Left renal cortex interstitium (tissue), 4 donors: Measurements from ENCODE around the gene PRKD1. TPM values are rescaled to one million over a fixed set of nuclear protein-coding genes. Genes with fewer than 3 reads are reported as not detected.

Source experiments
- DNase-seq, 4 donors: peaks; one replicate each; pipeline ENCODE4 v3.0.0-alpha.2; 2013; ENCODE audit warnings: low read depth in 4 of 4, low spot score in 2 of 4, missing footprints in 1 of 4
- polyA plus RNA-seq, 4 donors: library from polyadenylated mRNA; unstranded; fragments of 120-200 nt; gene quantifications; one replicate each; pipeline ENCODE4 v1.2.1, GENCODE V29; 2013; ENCODE audit not compliant: insufficient read length in 4 of 4

The PRKD1 gene
- 10 to 100 TPM; 25.8 to 33.0 (median 29.9) TPM for polyA plus RNA-seq

DNA sequence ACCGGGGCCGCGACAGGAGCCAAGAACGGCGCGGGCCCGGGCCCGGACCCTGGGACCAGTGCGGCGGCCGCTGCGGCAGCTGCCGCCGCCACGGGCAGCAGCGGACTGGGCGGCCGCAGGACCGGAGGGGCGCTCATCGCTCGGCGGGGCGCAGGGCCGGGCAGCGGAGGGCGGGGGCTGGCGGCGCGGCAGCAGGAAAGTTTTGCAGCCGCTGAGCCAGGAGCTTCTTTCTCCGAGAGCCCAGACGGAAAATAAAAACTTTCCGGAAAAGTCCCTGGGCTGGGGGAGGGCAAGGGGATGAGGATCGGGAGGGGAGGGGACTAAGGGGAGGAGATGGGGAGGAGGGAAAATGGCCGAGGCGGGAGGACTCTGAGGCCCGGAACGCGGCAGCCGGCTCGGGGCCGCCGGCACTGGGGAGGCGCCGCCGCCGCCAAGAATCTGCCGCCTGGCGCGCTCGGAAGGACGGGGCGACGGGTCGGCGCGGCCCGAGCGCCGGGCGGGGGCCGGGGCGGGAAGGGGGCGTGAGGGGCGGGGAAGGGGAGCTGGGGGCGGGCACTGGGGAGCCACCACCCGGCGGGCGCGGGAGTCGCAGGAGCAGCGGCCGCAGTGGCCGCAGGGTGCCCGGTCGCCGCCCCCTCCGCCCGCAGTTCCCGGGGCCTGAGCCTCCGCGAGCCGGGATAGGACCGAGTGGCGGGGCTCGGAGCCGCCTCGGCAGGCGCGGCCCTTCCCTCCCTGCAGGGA lies at the start of gene PRKD1:
TSS of gene PRKD1 (minus strand) at position 472 of the 741 bp plus-strand sequence.
- peak in 2 of 4 donors; percentile 44 to 51 for DNase-seq

DNA sequence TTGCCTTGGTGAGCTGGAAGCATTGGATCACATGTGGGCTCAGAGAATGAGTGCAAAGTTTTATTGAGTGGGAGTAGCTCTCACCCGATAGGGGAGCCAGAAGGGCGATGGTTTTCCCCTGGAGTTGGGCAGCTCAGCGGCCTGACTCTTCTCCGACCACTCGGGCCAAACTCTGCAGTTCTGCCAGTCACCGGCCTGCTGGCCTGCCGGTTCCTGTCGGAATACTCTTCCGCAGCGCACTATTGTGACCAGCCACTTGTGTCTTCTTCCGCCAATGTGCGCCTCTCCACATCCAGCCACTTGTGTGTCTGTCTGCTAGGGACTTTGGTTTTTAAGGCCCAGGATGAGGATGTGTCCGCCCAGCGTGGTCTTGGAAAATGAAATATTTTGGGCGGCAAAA lies 43.5 kb upstream of the PRKD1 start:
- DNase-seq: no peak

DNA sequence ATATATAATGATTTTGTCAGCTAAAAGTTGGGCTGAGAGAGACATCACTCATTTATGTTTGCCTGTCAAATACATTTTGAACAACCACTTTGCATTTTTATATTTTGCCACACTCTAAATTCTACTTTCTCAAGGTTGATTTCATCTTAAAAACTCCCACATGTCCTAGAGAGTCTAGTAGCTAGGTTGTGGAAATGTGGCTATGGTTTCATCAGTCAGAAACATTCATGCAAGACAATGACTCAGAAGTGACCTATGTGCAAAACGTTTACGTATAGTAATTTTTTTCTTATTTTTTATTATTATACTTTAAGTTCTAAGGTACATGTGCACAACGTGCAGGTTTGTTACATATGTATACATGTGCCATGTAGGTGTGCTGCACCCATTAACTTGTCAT lies 27.4 kb upstream of the PRKD1 start:
- no peak for DNase-seq

DNA sequence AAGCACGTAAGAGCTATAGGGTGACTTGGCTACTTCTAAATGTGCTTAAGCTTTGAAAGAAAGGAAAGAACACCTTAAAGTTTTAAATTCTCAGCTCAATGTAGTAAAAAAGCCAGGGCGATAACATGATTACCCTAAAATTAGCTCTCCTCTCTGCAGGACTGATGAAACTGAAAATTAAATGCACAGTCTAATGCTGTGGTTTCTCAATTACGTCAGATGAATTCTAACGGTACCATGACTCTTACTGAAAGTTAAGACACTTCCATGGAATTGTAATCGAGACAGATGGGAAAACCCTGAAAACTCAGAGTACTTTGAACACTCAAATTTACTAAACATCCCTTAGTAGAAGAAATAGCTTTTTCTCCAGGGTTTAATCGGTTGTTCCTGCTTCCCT lies 25.9 kb upstream of the PRKD1 start:
- no peak for DNase-seq

DNA sequence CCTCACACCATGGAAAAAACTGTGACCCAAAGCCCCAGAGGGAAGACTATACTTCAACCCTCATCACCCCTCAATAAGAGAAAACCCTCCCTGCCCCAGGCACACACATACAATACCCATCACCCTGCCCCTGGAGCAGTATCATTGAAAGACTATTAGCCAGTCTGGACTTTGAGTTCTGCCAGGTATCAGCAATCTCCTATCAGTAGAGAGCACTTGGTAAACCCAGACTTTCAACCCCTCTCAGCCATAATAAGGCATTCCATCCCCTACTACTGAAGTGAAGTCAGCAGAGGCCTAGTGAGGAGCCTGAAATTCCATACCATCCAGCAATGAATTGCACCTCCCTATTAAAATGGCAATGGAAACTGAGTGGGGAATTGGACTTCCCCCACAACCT lies 16.4 kb upstream of the PRKD1 start:
- DNase-seq: no peak

DNA sequence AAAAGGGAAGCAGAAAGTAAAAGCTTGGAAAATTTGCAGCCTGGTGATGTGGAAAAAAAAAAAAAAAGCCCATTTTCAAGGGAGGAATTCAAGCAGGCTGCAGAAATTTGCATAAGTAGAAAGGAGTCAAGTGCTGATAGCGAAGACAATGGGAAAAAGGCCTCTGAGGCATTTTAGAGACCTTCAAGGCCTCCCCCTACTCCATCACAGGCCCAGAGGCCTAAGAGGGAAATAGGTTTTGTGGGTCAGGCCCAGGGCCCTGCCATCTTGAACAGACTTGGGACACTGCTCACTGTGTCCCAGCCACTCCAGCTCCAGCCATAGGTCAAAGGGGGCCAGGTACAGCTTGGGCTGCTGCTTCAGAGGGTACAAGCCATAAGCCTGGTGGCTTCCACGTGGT lies 13.8 kb upstream of the PRKD1 start:
- DNase-seq: no peak

DNA sequence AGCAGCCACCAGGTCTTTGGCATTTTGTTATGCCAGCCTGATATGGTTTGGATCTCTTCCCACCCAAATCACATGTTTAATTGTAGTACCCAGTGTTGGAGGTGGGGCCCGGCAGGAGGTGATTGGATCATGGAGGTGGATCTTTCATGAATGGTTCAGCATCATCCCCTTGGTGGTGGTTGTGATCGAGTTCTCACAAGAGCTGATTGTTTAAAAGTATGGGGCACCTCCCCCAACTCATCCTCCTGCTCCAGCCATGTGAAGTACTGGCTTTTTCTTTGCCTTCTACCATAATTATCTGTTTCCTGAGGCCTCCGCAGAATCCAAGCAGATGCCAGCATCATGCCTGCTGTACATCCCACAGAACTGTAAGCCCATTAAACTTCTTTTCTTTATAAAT lies 12.8 kb upstream of the PRKD1 start:
- no peak for DNase-seq

DNA sequence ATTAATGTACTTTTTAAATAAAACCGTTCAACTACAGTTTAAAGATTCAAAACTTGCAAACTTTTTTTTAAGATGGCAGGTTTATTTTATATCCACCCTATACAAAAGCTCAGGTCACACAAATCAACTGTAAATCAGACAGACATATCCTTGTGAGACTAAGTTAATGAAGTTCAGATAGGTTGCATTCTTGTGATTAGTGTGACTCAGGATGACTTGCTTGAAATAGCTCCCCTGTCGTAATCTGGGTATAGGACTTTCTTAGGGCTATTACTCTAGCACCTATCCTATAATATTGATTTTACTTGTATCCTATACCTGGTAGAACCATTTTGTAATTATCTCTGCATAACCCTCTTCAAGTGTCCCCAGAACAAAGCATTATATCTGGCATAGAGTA lies 9.5 kb upstream of the PRKD1 start:
- no peak for DNase-seq

DNA sequence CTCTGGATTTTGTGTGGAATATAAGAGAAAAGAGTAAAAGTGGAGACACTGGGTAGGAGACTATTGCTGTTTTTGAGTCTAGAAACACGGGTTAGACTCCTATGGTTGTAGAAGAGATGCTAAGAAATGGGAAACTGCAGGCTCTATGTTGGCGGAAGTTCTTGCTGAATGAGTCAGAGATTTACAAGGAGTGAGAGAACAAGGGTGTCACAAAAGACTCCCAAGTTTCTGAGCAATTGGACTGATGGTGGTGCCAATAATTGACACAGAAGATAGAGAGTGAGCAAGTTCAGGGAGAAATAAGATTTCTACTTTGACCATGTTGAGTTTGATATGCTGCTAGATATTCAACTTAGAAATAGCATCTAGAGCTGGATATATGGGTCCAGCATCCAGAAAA lies 2.6 kb upstream of the PRKD1 start:
- DNase-seq: no peak

DNA sequence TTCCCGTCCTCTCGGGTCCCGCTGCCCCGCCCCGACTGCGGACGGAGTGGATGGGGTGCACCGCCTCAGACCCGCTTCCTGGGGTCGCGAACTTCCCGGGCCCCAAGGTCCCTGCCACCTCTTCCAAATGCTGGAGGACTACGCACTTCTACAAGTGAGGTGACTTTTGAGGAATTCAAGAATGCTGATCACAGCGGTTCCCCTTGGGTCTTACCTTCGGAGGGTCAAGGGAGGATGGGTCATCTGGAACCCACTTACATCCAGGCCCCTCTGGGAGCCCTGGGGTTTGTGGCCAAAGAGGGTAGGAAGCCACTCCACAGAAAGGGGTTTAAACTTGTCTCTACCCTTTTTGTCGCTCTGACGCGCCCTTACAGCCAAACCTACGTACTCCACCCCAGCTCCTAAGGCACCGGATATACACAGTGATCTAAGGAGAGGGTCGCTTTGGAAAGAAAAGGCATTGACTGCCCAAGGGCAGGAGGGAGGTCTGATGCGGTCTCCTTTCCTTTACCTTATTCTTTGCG lies 532 bp upstream of the PRKD1 start:
- no peak for DNase-seq

DNA sequence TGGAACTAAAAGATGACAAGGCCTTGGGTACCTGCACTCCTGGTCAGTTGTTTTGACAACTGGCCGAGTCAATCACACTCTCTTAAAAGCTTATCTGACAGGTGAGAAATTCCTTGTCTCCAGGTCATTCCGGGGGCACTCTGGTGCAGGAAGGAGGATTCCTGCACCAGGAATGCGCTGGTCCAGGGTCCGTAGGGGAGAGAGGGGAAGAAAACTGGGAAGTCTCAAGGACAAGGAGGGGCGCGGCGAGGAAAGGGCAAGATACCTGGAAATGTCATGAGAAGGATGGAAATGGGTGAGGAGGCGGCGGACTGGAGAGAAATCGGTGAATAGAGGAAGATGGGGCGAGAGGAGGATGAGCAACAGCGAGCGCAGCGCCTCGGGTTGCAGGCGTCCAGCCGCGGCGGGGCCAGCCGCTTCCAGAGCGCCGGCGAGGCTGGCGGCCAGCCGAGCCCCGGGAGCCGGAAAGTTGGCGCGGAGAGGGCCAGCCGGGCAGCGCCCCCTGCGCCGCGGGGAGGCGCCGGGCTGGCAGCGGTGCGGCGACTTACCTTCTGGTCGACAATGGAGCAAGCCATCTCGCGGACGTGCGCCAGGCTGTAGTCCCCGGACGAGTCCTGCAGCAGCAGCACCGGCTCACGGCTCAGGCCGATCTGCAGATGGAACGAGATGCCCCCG lies 809 bp downstream of the PRKD1 start:
- peak in 1 of 4 donors; percentile 49 for DNase-seq

DNA sequence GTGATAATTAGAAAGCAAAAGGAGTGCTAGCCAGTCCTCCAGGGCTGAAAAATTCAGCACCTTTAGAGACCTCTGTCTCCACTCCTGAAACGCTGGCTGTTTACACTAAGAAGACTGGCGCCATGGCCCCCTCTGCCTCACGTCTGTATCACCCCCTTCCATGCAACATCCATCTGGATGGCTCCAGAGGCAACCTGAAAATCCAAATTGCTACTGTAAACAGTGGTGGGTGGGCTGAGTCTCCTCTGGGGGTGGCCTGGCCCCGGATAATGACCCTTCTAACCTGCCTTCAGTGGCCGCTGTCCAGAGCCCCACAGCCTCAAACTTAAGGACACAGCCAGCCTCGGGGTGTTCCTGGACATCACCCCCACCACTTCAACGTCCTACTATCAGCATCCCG lies 1.4 kb downstream of the PRKD1 start:
- DNase-seq: no peak

DNA sequence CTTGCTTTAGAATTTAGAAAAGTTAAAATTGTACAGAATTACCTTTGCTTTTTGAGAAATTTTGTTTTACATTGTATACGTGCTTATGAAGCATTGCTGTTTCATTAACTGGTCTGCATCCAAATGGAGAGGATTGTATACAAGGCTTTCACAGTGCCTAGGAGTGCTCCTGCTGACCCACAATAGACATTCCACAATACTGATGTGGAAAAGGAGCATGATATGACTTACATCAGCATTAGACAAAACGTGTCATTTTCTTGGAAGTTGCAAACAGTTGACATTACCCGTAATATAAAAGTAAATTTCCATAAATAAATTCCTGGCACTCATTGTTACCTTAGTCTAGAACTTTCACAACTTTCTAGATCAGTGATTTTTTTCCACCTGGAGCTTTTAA lies 1.9 kb downstream of the PRKD1 start:
- no peak for DNase-seq

DNA sequence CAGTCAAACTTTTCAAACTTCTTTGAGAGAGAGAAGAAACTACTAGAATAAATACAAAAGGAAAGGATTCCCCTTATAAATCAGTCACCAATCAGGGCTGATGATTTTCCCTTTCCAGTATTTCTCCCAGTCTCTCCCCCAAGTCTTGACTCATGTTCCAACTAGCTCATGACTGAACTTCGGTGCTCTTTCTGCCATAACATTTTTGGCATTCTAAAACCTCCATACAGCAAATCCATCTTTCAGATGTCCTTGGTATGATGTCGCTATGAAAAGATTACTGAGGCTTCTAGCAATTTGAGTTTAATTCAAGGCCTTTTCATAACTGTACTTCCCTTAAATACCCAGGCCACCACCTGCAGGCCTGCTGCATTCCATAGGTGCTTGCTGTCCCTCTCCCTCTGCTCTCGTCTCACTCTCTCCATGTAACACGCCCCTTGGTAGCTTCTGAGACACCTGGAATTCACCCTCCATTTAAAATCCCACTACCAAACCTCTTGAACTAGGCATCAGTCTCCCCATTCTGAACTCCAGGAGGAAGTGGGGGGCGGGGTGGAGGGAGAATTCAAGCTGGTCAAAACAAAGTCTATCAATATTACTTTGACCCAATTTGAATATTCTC lies 2.4 kb downstream of the PRKD1 start:
- no peak for DNase-seq

DNA sequence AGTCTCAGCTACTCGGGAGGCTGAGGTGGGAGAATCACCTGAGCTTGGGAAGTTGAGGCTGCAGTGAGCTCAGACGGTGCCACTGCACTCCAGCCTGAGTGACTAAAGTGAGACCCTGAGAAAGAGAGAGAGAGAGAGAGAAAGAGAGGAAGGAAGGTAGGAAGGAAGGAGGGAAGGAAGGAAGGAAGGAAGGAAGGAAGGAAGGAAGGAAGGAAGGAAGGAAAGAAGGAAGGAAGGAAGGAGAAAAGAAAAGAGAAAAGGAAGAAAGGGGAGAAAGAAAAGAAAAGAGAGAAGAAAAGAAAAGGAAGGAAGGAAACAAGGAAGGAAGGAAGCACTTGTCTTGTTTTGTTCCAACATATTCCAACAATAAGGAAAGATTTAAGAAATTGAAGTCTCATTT lies 7.8 kb downstream of the PRKD1 start:
- DNase-seq: no peak

DNA sequence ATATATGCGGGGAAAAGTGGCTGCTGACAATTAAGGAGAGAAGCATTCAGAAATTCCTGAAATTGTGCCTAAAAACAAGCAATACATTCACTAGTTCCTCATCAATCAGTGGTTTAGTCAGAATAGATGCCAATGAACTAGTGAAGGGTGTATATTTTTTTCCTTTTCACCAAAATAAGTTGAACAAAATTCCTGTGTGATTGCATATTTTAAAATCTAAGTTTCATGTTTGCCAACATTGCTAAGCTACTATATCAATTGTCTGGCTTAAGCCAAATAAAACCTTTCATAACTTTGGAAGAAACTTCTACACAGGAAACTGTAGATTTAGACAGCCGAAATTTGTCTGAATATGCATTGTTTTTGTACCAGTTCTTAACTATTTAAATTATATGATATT lies 8.7 kb downstream of the PRKD1 start:
- DNase-seq: no peak

DNA sequence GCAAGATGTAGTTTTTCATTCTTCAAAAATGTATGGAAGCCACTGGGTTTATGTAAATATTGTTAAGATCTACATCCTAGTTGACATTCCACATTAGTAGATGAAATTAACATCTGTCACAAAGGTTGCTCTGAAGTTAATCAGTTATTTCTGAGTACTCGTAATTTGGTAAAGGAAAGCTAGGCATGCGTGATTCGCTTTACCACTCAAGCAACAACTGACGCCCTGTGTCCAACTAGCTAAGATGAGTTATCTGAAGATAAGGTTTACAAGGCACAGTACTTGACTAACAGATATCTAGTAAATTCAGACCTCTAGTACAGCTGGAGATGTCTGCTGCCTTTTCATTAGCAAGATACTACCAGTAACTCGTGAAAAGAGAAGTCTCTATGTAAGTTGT lies 14.1 kb downstream of the PRKD1 start:
- no peak for DNase-seq

DNA sequence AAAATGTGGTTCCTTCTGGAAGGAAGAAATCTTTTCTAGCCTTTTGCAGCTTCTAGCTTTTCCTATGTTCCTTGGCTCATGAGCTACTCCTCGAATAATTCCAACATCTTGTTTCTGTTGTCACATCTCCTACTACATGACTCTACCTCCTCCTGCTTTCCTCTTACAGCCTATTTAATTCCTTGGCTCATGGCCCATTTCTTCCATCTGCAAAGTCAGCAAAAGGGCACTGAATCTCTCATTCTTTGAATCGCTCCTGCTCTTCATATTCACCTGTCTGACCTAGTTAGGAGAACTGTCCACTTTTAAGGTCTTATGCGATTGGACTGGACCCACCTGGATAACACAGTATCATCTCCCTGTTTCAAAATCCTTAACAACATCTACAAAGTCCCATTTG lies 15.8 kb downstream of the PRKD1 start:
- no peak for DNase-seq

DNA sequence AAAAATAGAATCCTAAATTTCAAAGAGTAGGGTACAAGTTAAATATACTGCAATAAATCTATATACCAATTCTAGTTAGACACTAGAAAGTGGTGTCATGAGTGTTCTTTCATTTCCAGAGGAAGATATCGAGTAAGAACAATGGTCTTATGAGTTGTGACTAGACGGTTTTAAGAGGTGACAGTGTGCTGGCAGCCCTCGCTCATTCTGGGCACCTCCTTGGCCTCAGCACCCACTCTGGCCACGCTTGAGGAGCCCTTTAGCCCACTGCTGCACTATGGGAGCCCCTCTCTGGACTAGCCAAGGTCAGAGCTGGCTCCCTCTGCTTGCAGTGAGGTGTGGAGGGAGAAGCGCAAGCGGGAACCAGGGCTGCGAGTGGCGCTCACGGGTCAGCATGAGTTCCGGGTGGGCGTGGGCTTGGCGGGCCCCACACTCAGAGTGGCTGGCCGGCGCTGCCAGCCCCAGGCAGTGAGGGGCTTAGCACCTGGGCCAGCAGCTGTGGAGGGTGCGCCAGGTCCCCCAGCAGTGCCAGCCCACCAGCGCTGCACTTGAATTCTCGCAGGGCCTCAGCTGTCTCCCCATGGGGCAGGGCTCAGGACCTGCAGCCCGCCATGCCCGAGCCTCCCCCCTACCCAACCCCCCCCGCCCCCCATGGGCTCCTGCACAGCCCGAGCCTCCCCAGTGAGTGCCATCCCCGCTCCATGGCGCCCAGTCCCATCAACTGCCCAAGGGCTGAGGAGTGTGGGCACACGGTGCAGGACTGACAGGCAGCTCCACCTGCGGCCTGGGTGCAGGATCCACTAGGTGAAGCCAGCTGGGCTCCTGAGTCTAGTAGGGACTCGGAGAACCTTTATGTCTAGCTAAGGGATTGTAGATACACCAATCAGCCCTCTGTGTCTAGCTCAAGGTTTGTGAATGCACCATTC lies 18.7 kb downstream of the PRKD1 start:
- no peak for DNase-seq

DNA sequence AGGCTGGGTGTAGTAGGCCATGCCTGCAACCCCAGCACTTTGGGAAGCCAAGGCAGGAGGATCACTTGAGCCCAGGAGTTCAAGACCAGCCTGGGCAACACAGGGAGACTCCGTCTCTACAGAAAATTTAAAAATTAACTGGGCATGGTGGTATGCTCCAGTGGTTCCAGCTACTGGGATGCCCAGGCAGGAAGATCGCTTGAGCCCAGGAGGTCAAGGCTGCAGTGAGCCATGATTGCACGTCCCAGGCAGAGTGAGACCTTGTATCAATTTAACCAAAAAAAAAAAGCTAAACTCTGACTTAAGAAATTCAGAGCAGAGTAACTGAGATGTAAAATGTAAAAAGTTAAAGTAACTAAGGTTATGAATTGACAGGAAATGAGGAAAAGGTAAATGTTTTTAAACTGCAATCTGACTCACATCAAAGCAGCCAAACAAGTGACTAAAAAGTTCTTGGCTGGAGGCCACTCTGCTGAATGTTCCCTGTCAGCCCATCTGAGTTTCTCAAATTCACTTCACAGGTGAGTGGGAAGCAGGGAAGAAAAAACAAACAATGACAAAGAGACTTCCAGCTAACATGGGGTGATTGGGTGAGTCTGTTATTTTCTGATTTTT lies 21.3 kb downstream of the PRKD1 start:
- no peak for DNase-seq
